CD8-positive, alpha-beta memory T cell (primary cell): ENCODE measurements around the gene MERTK. TPM values are rescaled to one million over a fixed set of nuclear protein-coding genes. Genes with fewer than 3 reads are reported as not detected.
"Not testable (repeated sequence)": the region's sequence is repeated elsewhere in the genome, so short reads cannot be mapped to it uniquely, and the experiment has no call there.

ENCODE experiments used
- CTCF ChIA-PET: fragments of 350-600 bp; sonication (Branson Sonifier 250); formaldehyde crosslinking; loops from one replicate; lab custom pipeline; 2021; ENCODE audit warnings: antibody characterized with exemption; lab: Charles Lee
- POLR2A ChIA-PET: fragments of 350-600 bp; sonication (Branson Sonifier 250); formaldehyde crosslinking; loops from one replicate; lab custom pipeline; 2021; ENCODE audit warnings: antibody characterized with exemption; lab: Charles Lee
- DNase-seq, 5 donors: peaks; one replicate each; pipeline versions ENCODE4 v3.0.0 to v3.0.0-alpha.2; 2020 to 2022; ENCODE audit warnings: mixed read lengths in 1 of 5
- H3K27ac ChIP-seq: one replicate; pipeline ENCODE4 v1.7.0; 2013; ENCODE audit warnings: low read depth, mild to moderate bottlenecking, low read length, moderate library complexity
- H3K27me3 ChIP-seq: 2 replicates; pipeline ENCODE4 v1.7.0; 2013; ENCODE audit warnings: low read length, mild to moderate bottlenecking; ENCODE audit not compliant: insufficient read depth, poor library complexity, severe bottlenecking
- H3K36me3 ChIP-seq: 2 replicates; pipeline ENCODE4 v1.7.0; 2013; ENCODE audit warnings: mild to moderate bottlenecking, low read length, moderate library complexity; ENCODE audit not compliant: insufficient read depth
- H3K4me1 ChIP-seq: 2 replicates; pipeline ENCODE4 v1.7.0; 2013; ENCODE audit warnings: mild to moderate bottlenecking, low read length, moderate library complexity; ENCODE audit not compliant: insufficient read depth
- H3K4me3 ChIP-seq: 2 replicates; pipeline ENCODE4 v1.7.0; 2013; ENCODE audit warnings: mild to moderate bottlenecking, low read length
- H3K9me3 ChIP-seq: 2 replicates; pipeline ENCODE4 v1.7.0; 2013; ENCODE audit warnings: mild to moderate bottlenecking, low read length
- H3K27ac Mint-ChIP-seq, 8 donors: one replicate each; pipeline ENCODE4 v1.8.0; 2020 to 2021; ENCODE audit warnings: mixed read lengths in 8 of 8, mild to moderate bottlenecking in 6 of 8, inconsistent platforms in 3 of 8, moderate library complexity in 3 of 8
- H3K27me3 Mint-ChIP-seq, 2 donors: one replicate each; pipeline ENCODE4 v1.8.0; 2020 to 2021; ENCODE audit warnings: mixed read lengths in 2 of 2, mild to moderate bottlenecking in 1 of 2, moderate library complexity in 1 of 2
- H3K36me3 Mint-ChIP-seq, 3 donors: one replicate each; pipeline ENCODE4 v1.8.0; 2020 to 2021; ENCODE audit warnings: mixed read lengths in 3 of 3, inconsistent platforms in 1 of 3, mild to moderate bottlenecking in 1 of 3
- H3K4me1 Mint-ChIP-seq, 3 donors: one replicate each; pipeline ENCODE4 v1.8.0; 2020 to 2021; ENCODE audit warnings: mixed read lengths in 3 of 3, inconsistent platforms in 1 of 3, mild to moderate bottlenecking in 1 of 3
- H3K4me3 Mint-ChIP-seq, 7 donors: one replicate each; pipeline ENCODE4 v1.8.0; 2020 to 2021; ENCODE audit warnings: mixed read lengths in 7 of 7, mild to moderate bottlenecking in 6 of 7, moderate library complexity in 4 of 7, inconsistent platforms in 2 of 7
- H3K9me3 Mint-ChIP-seq, 5 donors: one replicate each; pipeline ENCODE4 v1.8.0; 2020 to 2022; ENCODE audit warnings: mixed read lengths in 5 of 5, mild to moderate bottlenecking in 3 of 5, moderate library complexity in 2 of 5, inconsistent platforms in 1 of 5
- polyA plus RNA-seq: library from polyadenylated mRNA; unstranded; fragments of 300-500 nt; fragmentation: Illumina TruSeq; gene quantifications from one replicate; pipeline ENCODE4 v1.2.3, GENCODE V29; 2021
- total RNA-seq, 2 experiments: library from RNA; stranded (reverse); gene quantifications; one replicate each; pipeline ENCODE4 v1.2.3, GENCODE V29; 2021

Gene MERTK
- total and polyA plus RNA-seq, 3 experiments from 2014 or later: 0.14 to 0.88 (median 0.75) TPM

GRCh38 chr2:111927723-111928122 lies 29.3 kb downstream of the MERTK start:
- POLR2A ChIA-PET: no interaction called here
- Mint-ChIP-seq H3K4me1 (no peaks in the 10 kb centered on the region), H3K4me3 (no peak overlapping the region), H3K27ac (peak overlapping the region in 1 of 8 donors; percentile 20), H3K27me3 (peaks cover 0 to 15% of the 10 kb centered on the region in 2 donors), H3K36me3 (no peaks in the 10 kb centered on the region), H3K9me3 (no peaks in the 10 kb centered on the region)
- Histone ChIP-seq H3K27ac (no peak overlapping the region), H3K4me1 (no peaks in the 10 kb centered on the region), H3K9me3 (no peaks in the 10 kb centered on the region), H3K27me3 (no peaks in the 10 kb centered on the region), H3K36me3 (no peaks in the 10 kb centered on the region), H3K4me3 (no peak overlapping the region)
- CTCF ChIA-PET: no interaction called here
- DNase-seq: no peak

- Histone ChIP-seq H3K36me3 (no peaks in the 10 kb centered on the region), H3K27me3 (no peaks in the 10 kb centered on the region), H3K27ac (no peak overlapping the region), H3K9me3 (no peaks in the 10 kb centered on the region), H3K4me3 (no peak overlapping the region), H3K4me1 (no peaks in the 10 kb centered on the region)
- peaks cover 2 to 27% of the 10 kb centered on the region in 2 donors for H3K27me3 Mint-ChIP-seq
- CTCF ChIA-PET: no interaction called here
- DNase-seq: no peak
- H3K9me3 Mint-ChIP-seq: no peaks in the 10 kb centered on the region
- no peaks in the 10 kb centered on the region for H3K4me1 Mint-ChIP-seq
- no peak overlapping the region for H3K4me3 Mint-ChIP-seq
- POLR2A ChIA-PET: no interaction called here
- H3K36me3 Mint-ChIP-seq: no peaks in the 10 kb centered on the region
- H3K27ac Mint-ChIP-seq: peak overlapping the region in 1 of 8 donors; percentile 47
Measured at GRCh38 chr2:111930409-111930808, 32.0 kb downstream of the MERTK start.

GRCh38 chr2:111930875-111931274 lies 32.5 kb downstream of the MERTK start:
- Mint-ChIP-seq H3K9me3 (no peaks in the 10 kb centered on the region), H3K36me3 (no peaks in the 10 kb centered on the region), H3K27ac (peak overlapping the region in 1 of 8 donors; percentile 17), H3K27me3 (peaks cover 2 to 27% of the 10 kb centered on the region in 2 donors), H3K4me1 (no peaks in the 10 kb centered on the region), H3K4me3 (no peak overlapping the region)
- no peaks in the 10 kb centered on the region for H3K4me1 ChIP-seq
- no peaks in the 10 kb centered on the region for H3K27me3 ChIP-seq
- CTCF ChIA-PET: no interaction called here
- no peak for DNase-seq
- no peak overlapping the region for H3K27ac ChIP-seq
- no peaks in the 10 kb centered on the region for H3K36me3 ChIP-seq
- POLR2A ChIA-PET: no interaction called here
- no peak overlapping the region for H3K4me3 ChIP-seq
- no peaks in the 10 kb centered on the region for H3K9me3 ChIP-seq

GRCh38 chr2:111932841-111933291 lies 34.5 kb downstream of the MERTK start:
- Mint-ChIP-seq H3K27me3 (peaks cover 2 to 25% of the 10 kb centered on the region in 2 donors), H3K4me3 (no peak overlapping the region), H3K9me3 (no peaks in the 10 kb centered on the region), H3K27ac (no peak overlapping the region), H3K4me1 (no peaks in the 10 kb centered on the region), H3K36me3 (no peaks in the 10 kb centered on the region)
- Histone ChIP-seq H3K9me3 (no peaks in the 10 kb centered on the region), H3K4me3 (no peak overlapping the region), H3K27me3 (no peaks in the 10 kb centered on the region), H3K4me1 (no peaks in the 10 kb centered on the region), H3K36me3 (no peaks in the 10 kb centered on the region), H3K27ac (no peak overlapping the region)
- DNase-seq: no peak
- CTCF ChIA-PET: no interaction called here
- POLR2A ChIA-PET: no interaction called here

- H3K4me1 Mint-ChIP-seq, H3K4me1 ChIP-seq, H3K4me3 ChIP-seq, DNase-seq, H3K36me3 ChIP-seq, H3K9me3 Mint-ChIP-seq, CTCF ChIA-PET, H3K27ac ChIP-seq, H3K9me3 ChIP-seq, H3K27me3 ChIP-seq, H3K4me3 Mint-ChIP-seq, POLR2A ChIA-PET, H3K27ac Mint-ChIP-seq, H3K36me3 Mint-ChIP-seq: not testable (repeated sequence)
- H3K27me3 Mint-ChIP-seq: peaks cover 2 to 31% of the 10 kb centered on the region in 2 donors
Measured at GRCh38 chr2:111933900-111934299, 35.5 kb downstream of the MERTK start.

- Mint-ChIP-seq H3K4me1 (no peaks in the 10 kb centered on the region), H3K27me3 (peaks cover 2 to 54% of the 10 kb centered on the region in 2 donors), H3K27ac (no peak overlapping the region), H3K9me3 (no peaks in the 10 kb centered on the region), H3K4me3 (no peak overlapping the region), H3K36me3 (no peaks in the 10 kb centered on the region)
- POLR2A ChIA-PET: no interaction called here
- DNase-seq: no peak
- Histone ChIP-seq H3K4me1 (no peaks in the 10 kb centered on the region), H3K4me3 (no peak overlapping the region), H3K27ac (no peak overlapping the region), H3K9me3 (no peaks in the 10 kb centered on the region), H3K36me3 (no peaks in the 10 kb centered on the region), H3K27me3 (no peaks in the 10 kb centered on the region)
- CTCF ChIA-PET: no interaction called here
Measured at GRCh38 chr2:111936881-111937280, 38.5 kb downstream of the MERTK start.

GRCh38 chr2:111938392-111938791 lies 40.0 kb downstream of the MERTK start:
- Histone ChIP-seq H3K27me3 (no peaks in the 10 kb centered on the region), H3K4me1 (no peaks in the 10 kb centered on the region), H3K4me3 (no peak overlapping the region), H3K27ac (no peak overlapping the region), H3K9me3 (no peaks in the 10 kb centered on the region), H3K36me3 (no peaks in the 10 kb centered on the region)
- H3K36me3 Mint-ChIP-seq: no peaks in the 10 kb centered on the region
- H3K27me3 Mint-ChIP-seq: peaks cover 2 to 65% of the 10 kb centered on the region in 2 donors
- DNase-seq: no peak
- H3K9me3 Mint-ChIP-seq: no peaks in the 10 kb centered on the region
- ChIA-PET CTCF (no interaction called here), POLR2A (no interaction called here)
- no peak overlapping the region for H3K27ac Mint-ChIP-seq
- H3K4me1 Mint-ChIP-seq: no peaks in the 10 kb centered on the region
- no peak overlapping the region for H3K4me3 Mint-ChIP-seq

- no peak overlapping the region for H3K27ac ChIP-seq
- ChIA-PET CTCF (interaction anchor here (0.5 kb wide), 1 partner anchor 751 kb away, joined by 7 read pairs; no protein-coding TSS in a partner anchor), POLR2A (no interaction called here)
- H3K9me3 ChIP-seq: no peaks in the 10 kb centered on the region
- no peaks in the 10 kb centered on the region for H3K36me3 Mint-ChIP-seq
- H3K9me3 Mint-ChIP-seq: no peaks in the 10 kb centered on the region
- H3K27ac Mint-ChIP-seq: no peak overlapping the region
- no peaks in the 10 kb centered on the region for H3K36me3 ChIP-seq
- H3K27me3 ChIP-seq: no peaks in the 10 kb centered on the region
- no peaks in the 10 kb centered on the region for H3K4me1 Mint-ChIP-seq
- H3K4me3 ChIP-seq: no peak overlapping the region
- no peaks in the 10 kb centered on the region for H3K4me1 ChIP-seq
- DNase-seq: no peak
- H3K27me3 Mint-ChIP-seq: peaks cover 0 to 48% of the 10 kb centered on the region in 2 donors
- H3K4me3 Mint-ChIP-seq: no peak overlapping the region
Measured at GRCh38 chr2:111940333-111941196, 42.2 kb downstream of the MERTK start.
